GM12801 (cell line): ENCODE results near the gene CDH20.

Experiments used
- CTCF ChIP-seq: IDR thresholded peaks from one replicate; pipeline ENCODE4 v1.5.1; 2011; ENCODE audit warnings: control low read depth; ENCODE audit not compliant: insufficient read length; ENCODE audit errors: extremely low read depth

CDH20 gene

DNA sequence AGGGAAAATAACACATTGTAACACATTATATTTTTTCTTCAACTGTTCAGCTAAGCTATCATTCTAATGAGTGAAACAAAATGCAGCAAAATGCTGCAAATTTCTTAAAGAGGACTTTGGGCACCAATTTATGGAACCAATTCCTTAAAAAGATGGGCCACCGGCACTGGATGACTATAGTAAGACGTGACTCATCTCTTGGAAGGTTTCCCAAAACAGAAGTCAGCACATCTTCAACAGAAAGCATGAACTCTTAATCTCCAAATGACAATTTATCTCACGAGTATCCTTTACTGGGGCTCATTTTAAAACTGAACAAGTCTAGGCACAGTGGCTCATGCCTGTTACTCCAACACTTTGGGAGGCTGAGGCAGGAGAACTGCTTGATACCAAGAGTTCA is 213.4 kb downstream of the CDH20 start:
- TF ChIP-seq CTCF = no peak

DNA sequence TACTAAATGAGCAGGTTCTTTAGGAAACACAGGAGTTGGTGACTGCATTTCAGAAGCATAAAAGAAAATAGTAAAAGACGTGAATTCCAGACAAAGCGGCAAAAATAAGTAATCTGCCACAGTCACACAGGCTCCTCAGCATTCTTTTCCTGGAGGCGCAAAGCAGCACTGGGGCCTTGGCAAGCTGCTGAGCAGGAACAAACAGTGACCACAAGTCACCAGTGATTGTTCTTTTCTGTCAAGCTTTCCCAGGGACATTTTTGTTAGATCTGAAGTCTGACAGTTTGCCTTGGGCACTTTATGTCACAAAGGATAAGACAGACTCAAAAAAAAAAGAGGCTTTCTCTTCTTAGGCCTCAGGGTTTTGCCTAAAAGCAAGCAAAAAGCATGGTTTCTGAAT is 216.2 kb downstream of the CDH20 start:
- no peak for TF ChIP-seq CTCF

GRCh38 chr18:61549889-61550288 is 216.7 kb downstream of the CDH20 start:
- no peak for TF ChIP-seq CTCF

DNA sequence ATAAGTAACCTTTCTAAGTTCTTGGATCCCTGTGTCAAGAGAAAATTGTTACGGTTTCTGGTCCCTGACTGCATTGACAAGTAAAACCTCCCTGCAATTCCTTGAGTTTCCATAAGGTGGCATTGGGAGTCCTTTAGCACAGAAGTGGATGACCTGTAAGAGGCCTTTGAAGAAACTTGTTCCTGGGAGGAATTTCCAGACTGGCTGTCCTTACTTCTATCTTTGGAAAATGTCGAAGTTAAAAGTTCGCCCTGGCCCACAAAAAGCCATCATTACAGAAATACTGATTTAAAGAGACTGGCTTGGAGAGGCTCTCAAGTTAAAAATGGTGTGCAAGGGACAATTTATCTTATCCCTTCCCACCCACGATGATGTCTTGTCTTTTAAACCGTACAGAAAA is 218.4 kb downstream of the CDH20 start:
- no peak for TF ChIP-seq CTCF

DNA sequence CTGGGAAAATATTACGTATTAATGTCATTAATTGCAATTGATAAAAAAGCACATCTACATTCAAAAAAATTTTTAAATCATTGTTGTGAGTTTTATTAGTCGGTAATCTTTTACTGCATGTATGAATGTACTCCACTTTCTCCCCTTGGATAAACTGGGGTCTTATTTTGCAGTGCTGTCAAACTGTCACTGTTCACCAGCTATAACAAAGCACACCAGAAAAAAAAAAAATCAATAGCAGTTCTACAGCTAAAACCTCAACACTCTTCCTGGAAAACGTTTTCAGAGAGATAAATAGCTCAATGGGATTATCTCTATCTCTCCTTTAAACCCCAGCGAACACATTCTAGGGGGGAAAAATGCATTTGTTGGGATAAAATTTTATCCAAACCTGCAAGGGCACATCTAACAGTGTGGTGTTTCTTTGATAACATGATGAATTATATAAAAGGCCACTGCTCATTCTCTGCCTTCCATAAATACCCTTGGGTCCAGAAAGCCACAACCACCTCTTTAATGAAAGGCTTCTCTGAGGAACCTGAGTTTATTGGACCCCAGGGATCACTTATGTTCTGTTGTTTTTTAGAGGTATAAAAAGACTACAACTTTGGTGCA is 219.9 kb downstream of the CDH20 start:
- no peak for TF ChIP-seq CTCF

DNA sequence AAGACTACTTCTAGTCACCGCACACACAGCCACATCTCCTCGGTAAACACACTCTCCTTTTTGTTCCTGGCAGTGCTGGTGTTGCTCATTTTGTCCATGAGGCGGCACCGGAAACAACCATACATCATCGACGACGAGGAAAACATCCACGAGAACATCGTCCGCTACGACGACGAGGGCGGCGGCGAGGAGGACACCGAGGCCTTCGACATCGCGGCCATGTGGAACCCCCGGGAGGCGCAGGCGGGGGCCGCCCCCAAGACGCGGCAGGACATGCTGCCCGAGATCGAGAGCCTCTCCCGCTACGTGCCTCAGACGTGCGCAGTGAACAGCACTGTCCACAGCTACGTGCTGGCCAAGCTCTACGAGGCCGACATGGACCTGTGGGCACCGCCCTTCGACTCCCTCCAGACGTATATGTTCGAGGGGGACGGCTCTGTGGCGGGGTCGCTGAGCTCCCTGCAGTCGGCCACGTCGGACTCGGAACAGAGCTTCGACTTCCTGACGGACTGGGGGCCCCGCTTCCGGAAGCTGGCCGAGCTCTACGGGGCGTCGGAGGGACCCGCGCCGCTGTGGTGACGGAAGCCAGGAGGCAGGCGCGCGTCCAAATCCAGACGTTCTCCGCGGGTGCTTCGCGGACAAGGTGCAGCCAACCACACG is 221.0 kb downstream of the CDH20 start:
- no peak for TF ChIP-seq CTCF

GRCh38 chr18:61554946-61555361 is 221.7 kb downstream of the CDH20 start:
- no peak for TF ChIP-seq CTCF

GRCh38 chr18:61556316-61556715 is 223.1 kb downstream of the CDH20 start:
- TF ChIP-seq CTCF = no peak
